ENCODE measurements around the gene SRSF5. TPM values are rescaled to one million over a fixed set of nuclear protein-coding genes. Genes with fewer than 3 reads are reported as not detected.
A peak's percentile ranks its signal among the peaks of the same experiment; 100 is the strongest.

The SRSF5 gene
- total and polyA plus RNA-seq, 2 of the 13 experiments (the other 11 are each of a cell fraction or from before 2014, with no cell fraction given), result 189 to 277 TPM

DNA sequence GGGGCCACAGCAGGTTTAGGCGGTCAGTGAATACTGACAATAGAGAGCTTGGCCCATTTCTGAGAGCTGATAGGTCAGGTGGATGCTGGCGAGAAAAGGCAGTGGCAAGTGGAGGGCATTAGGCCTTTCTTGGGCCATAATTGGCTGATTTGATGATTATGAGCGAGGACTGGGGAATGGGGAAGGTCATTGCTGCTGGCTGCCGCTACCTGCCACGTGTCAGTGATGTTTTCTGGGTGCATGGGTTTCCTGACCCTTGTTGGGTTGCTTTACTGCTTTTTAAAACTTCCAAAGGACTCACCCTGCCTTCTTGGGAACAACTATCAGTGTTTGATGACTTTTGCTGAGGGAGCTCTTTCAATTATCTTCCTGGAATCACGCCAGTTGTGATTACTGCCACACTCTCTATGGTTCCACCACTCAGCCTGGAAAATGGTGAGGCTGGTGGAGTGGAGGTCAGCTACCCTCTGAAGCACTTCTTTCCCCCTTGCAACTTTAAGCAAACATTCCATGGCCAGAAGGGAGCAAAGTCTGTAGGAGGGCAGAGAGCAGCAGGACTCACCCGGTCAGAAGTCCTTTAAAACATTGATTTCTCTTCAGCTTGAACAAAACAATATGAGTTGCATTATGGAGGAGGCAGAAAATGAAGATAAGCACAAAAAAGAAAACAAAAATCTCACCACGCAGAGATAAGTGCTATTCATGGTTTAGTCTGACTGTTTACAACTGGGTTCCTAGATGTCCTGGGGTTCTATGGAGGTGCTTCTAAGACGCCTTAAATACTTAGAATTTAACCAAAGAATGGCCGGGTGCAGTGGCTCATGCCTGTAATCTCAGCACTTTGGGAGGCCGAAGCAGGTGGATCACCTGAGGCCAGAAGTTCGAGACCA is 42.2 kb downstream of the SRSF5 start (continued):
- TF ChIP-seq, protein P1, sequence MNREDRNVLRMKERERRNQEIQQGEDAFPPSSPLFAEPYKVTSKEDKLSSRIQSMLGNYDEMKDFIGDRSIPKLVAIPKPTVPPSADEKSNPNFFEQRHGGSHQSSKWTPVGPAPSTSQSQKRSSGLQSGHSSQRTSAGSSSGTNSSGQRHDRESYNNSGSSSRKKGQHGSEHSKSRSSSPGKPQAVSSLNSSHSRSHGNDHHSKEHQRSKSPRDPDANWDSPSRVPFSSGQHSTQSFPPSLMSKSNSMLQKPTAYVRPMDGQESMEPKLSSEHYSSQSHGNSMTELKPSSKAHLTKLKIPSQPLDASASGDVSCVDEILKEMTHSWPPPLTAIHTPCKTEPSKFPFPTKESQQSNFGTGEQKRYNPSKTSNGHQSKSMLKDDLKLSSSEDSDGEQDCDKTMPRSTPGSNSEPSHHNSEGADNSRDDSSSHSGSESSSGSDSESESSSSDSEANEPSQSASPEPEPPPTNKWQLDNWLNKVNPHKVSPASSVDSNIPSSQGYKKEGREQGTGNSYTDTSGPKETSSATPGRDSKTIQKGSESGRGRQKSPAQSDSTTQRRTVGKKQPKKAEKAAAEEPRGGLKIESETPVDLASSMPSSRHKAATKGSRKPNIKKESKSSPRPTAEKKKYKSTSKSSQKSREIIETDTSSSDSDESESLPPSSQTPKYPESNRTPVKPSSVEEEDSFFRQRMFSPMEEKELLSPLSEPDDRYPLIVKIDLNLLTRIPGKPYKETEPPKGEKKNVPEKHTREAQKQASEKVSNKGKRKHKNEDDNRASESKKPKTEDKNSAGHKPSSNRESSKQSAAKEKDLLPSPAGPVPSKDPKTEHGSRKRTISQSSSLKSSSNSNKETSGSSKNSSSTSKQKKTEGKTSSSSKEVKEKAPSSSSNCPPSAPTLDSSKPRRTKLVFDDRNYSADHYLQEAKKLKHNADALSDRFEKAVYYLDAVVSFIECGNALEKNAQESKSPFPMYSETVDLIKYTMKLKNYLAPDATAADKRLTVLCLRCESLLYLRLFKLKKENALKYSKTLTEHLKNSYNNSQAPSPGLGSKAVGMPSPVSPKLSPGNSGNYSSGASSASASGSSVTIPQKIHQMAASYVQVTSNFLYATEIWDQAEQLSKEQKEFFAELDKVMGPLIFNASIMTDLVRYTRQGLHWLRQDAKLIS (CRISPR knock-in tag; IDR thresholded peaks at IDR 0.05), result no peak
- TF ChIP-seq TRIM24 (CRISPR knock-in tag; IDR thresholded peaks at IDR 0.05) (no peak), GATAD1 (CRISPR knock-in tag; IDR thresholded peaks at IDR 0.05) (0 out of 2 replicates have a peak, but pooled peaks have one; percentile 25), HOXD1 (CRISPR knock-in tag; IDR thresholded peaks at IDR 0.05) (peak; percentile 82; the same call in 1 of the 2 replicates), PTBP1 (IDR thresholded peaks at IDR 0.05; ENCODE audit: low read depth, low read length, poor library complexity, severe bottlenecking) (no peak), DMAP1 (CRISPR knock-in tag; IDR thresholded peaks at IDR 0.05) (peak; percentile 65), NCOA5 (CRISPR knock-in tag; IDR thresholded peaks at IDR 0.05) (no peak), KLF12 (CRISPR knock-in tag; IDR thresholded peaks at IDR 0.05; ENCODE audit: borderline replicate concordance) (no peak), POLR2G (IDR thresholded peaks at IDR 0.05; ENCODE audit: low read depth, low read length) (peak; percentile 55), FOXO1 (CRISPR knock-in tag; IDR thresholded peaks at IDR 0.05) (peak; percentile 95), ATF1 (CRISPR knock-in tag; IDR thresholded peaks at IDR 0.05) (peak; percentile 59; the same call in 1 of the 2 replicates), SPEN (CRISPR knock-in tag; IDR thresholded peaks at IDR 0.05; ENCODE audit: low read depth) (peak; percentile 54; the same call in 1 of the 2 replicates), ZNF629 (CRISPR knock-in tag; conservative IDR thresholded peaks at IDR 0.05) (no peak), ZFY (CRISPR knock-in tag; IDR thresholded peaks at IDR 0.05) (peak; percentile 39)
- TF ChIP-seq, protein P2, sequence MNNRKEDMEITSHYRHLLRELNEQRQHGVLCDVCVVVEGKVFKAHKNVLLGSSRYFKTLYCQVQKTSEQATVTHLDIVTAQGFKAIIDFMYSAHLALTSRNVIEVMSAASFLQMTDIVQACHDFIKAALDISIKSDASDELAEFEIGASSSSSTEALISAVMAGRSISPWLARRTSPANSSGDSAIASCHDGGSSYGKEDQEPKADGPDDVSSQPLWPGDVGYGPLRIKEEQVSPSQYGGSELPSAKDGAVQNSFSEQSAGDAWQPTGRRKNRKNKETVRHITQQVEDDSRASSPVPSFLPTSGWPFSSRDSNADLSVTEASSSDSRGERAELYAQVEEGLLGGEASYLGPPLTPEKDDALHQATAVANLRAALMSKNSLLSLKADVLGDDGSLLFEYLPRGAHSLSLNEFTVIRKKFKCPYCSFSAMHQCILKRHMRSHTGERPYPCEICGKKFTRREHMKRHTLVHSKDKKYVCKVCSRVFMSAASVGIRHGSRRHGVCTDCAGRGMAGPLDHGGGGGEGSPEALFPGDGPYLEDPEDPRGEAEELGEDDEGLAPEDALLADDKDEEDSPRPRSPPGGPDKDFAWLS (CRISPR knock-in tag; IDR thresholded peaks at IDR 0.05; ENCODE audit: borderline replicate concordance), result no peak
- TF ChIP-seq, protein P3, sequence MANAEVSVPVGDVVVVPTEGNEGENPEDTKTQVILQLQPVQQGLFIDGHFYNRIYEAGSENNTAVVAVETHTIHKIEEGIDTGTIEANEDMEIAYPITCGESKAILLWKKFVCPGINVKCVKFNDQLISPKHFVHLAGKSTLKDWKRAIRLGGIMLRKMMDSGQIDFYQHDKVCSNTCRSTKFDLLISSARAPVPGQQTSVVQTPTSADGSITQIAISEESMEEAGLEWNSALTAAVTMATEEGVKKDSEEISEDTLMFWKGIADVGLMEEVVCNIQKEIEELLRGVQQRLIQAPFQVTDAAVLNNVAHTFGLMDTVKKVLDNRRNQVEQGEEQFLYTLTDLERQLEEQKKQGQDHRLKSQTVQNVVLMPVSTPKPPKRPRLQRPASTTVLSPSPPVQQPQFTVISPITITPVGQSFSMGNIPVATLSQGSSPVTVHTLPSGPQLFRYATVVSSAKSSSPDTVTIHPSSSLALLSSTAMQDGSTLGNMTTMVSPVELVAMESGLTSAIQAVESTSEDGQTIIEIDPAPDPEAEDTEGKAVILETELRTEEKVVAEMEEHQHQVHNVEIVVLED (CRISPR knock-in tag; IDR thresholded peaks at IDR 0.05; ENCODE audit: borderline replicate concordance), result no peak
- TF ChIP-seq, protein P4, sequence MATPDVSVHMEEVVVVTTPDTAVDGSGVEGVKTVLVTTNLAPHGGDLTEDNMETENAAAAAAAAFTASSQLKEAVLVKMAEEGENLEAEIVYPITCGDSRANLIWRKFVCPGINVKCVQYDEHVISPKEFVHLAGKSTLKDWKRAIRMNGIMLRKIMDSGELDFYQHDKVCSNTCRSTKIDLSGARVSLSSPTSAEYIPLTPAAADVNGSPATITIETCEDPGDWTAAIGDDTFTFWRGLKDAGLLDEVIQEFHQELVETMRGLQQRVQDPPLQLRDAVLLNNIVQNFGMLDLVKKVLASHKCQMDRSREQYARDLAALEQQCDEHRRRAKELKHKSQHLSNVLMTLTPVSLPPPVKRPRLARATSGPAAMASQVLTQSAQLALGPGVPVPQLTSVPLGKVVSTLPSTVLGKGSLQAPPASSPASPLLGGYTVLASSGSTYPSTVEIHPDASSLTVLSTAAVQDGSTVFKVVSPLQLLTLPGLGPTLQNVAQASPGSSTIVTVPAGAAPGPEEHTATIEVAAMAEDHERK (CRISPR knock-in tag; IDR thresholded peaks at IDR 0.05; ENCODE audit: low read depth), result no peak

Data from HepG2 (cell line).